Myocyte (in vitro differentiated cells): ENCODE data around the gene KMT2B. TPM values are rescaled to one million over a fixed set of nuclear protein-coding genes. Genes with fewer than 3 reads are reported as not detected.
"Not testable (repeated sequence)": the region's sequence is repeated elsewhere in the genome, so short reads cannot be mapped to it uniquely, and the experiment has no call there.

ENCODE experiments used
- DNase-seq: peaks from one replicate; pipeline ENCODE4 v3.0.0-alpha.2; 2012; ENCODE audit warnings: low read depth
- total RNA-seq: library from RNA; depleted of rRNA; stranded (reverse); fragments of >200 nt; gene quantifications from 2 replicates; pipeline ENCODE4 v1.2.3, GENCODE V29; 2014

The KMT2B gene
- total RNA-seq, 1 donor from 2014 or later, result 11.1 TPM

GRCh38 chr19:35755550-35756376 lies 38.0 kb downstream of the KMT2B start:
- DNase-seq, result no peak

GRCh38 chr19:35756377-35757230 lies 38.8 kb downstream of the KMT2B start, which contains the start of gene HSPB6:
HSPB6 (minus strand) TSS chr19:35757029; CDS start chr19:35757008, 21 bp downstream.
- DNase-seq, result no peak

GRCh38 chr19:35757231-35757748 lies 39.5 kb downstream of the KMT2B start:
- DNase-seq, result peak; percentile 91

GRCh38 chr19:35757749-35758608 lies 40.2 kb downstream of the KMT2B start, which contains the start of gene PROSER3:
PROSER3 (plus strand) TSS chr19:35758176; CDS start chr19:35758216, 40 bp downstream.
- DNase-seq, result peak; percentile 100

- no peak for DNase-seq
Measured at GRCh38 chr19:35759697-35760096, 41.9 kb downstream of the KMT2B start.

- DNase-seq, result no peak
Measured at GRCh38 chr19:35760711-35761349, 43.0 kb downstream of the KMT2B start.

- no peak for DNase-seq
Measured at GRCh38 chr19:35764432-35765315, 46.9 kb downstream of the KMT2B start.

GRCh38 chr19:35766571-35767104 lies 48.8 kb downstream of the KMT2B start:
- no peak for DNase-seq

- DNase-seq, result no peak
Measured at GRCh38 chr19:35767288-35768081, 49.7 kb downstream of the KMT2B start.

- DNase-seq, result no peak
Measured at GRCh38 chr19:35768082-35768421, 50.2 kb downstream of the KMT2B start.

- not testable (repeated sequence) for DNase-seq
Measured at GRCh38 chr19:35772362-35772761, 54.6 kb downstream of the KMT2B start.

- DNase-seq, result no peak
Measured at GRCh38 chr19:35773020-35773806, 55.4 kb downstream of the KMT2B start.

- no peak for DNase-seq
Measured at GRCh38 chr19:35774274-35775045, 56.7 kb downstream of the KMT2B start.

- no peak for DNase-seq
Measured at GRCh38 chr19:35775046-35775297, 57.2 kb downstream of the KMT2B start.

GRCh38 chr19:35775298-35776101 lies 57.7 kb downstream of the KMT2B start, which contains the start of gene ARHGAP33:
ARHGAP33 (plus strand) TSS chr19:35775564; CDS start chr19:35775659, 95 bp downstream.
- DNase-seq, result peak; percentile 99
